ENCODE measurements around the gene MESP2.

Gene MESP2

GRCh38 chr15:89826671-89827655 is 50.8 kb downstream of the MESP2 start:
- no peak for DNase-seq (ENCODE audit: low read depth)
- no peak overlapping the region for H3K4me3 ChIP-seq (ENCODE audit: low read depth, low read length)
- TF ChIP-seq CTCF (IDR thresholded peaks at IDR 0.05; ENCODE audit: insufficient read depth, low read depth, low read length, missing control alignments) = no peak

- no peak for DNase-seq (ENCODE audit: low read depth)
- TF ChIP-seq CTCF (IDR thresholded peaks at IDR 0.05; ENCODE audit: insufficient read depth, low read depth, low read length, missing control alignments) = no peak
- no peak overlapping the region for H3K4me3 ChIP-seq (ENCODE audit: low read depth, low read length)
Measured at GRCh38 chr15:89827829-89828228, 51.7 kb downstream of the MESP2 start.
